ENCODE results near the gene NLGN4X.

DNA sequence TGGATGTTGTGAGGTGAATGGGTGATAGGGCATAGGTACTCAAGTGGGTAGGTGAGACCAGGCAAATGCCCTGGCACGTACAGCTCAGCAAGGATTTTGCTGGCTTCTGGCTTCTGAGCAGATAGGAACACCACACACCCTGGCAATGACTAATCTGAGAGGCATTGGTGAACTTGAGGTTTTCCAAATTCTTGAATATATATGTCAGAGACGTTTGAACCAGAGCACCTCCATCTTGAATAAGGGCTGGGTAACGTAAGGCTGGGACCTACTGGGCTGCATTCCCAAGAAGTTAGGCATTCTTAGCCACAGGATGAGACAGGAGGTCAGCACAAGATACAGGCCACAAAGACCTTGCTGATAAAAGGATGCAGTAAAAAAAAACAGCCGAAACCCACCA lies 204.5 kb downstream of the NLGN4X start:
- TF ChIP-seq POLR2AphosphoS5 (IDR thresholded peaks at IDR 0.05; ENCODE audit: low read depth), result no peak
- TF ChIP-seq, protein P1, sequence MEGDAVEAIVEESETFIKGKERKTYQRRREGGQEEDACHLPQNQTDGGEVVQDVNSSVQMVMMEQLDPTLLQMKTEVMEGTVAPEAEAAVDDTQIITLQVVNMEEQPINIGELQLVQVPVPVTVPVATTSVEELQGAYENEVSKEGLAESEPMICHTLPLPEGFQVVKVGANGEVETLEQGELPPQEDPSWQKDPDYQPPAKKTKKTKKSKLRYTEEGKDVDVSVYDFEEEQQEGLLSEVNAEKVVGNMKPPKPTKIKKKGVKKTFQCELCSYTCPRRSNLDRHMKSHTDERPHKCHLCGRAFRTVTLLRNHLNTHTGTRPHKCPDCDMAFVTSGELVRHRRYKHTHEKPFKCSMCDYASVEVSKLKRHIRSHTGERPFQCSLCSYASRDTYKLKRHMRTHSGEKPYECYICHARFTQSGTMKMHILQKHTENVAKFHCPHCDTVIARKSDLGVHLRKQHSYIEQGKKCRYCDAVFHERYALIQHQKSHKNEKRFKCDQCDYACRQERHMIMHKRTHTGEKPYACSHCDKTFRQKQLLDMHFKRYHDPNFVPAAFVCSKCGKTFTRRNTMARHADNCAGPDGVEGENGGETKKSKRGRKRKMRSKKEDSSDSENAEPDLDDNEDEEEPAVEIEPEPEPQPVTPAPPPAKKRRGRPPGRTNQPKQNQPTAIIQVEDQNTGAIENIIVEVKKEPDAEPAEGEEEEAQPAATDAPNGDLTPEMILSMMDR (IDR thresholded peaks at IDR 0.05; ENCODE audit: insufficient read depth, low read length), result no peak
